Stimulated activated CD8-positive, alpha-beta memory T cell treated with anti-CD3 and anti-CD28 coated beads, Interleukin-4, amount 100 ng/mL, for 4 hours (primary cell): ENCODE results near the gene ADISSP.

Source experiments
- DNase-seq, 2 donors: peaks; one replicate each; pipeline ENCODE4 v3.0.0-alpha.2; 2020; ENCODE audit warnings: low read depth in 2 of 2, low spot score in 1 of 2

Gene ADISSP

DNA sequence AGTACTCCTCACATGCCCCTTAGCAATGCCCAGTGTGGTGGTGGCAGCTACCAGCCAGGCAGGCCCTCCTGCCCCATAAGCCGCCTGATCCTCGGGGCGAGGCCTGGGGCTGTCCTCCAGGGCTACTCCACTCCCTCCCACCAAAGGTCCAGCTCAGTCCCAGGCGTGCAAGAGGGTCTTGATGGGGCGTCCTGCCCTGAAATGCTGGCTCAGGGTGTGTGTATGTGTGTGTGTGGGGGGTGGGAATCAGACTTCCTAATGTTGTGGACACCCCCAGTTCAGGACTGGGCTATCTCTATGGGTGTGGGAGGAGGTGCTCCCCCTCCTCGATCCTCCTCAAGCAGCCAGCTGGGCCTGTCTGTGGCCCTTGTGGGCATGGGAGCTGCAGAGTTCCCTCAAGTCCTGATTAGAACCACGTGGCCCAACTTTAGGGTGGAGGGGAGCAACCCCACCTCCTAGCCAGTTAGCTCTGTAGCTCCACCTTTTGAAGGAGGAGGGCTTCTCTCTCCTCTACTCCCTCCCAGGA lies 27.6 kb downstream of the ADISSP start:
- DNase-seq = no peak

DNA sequence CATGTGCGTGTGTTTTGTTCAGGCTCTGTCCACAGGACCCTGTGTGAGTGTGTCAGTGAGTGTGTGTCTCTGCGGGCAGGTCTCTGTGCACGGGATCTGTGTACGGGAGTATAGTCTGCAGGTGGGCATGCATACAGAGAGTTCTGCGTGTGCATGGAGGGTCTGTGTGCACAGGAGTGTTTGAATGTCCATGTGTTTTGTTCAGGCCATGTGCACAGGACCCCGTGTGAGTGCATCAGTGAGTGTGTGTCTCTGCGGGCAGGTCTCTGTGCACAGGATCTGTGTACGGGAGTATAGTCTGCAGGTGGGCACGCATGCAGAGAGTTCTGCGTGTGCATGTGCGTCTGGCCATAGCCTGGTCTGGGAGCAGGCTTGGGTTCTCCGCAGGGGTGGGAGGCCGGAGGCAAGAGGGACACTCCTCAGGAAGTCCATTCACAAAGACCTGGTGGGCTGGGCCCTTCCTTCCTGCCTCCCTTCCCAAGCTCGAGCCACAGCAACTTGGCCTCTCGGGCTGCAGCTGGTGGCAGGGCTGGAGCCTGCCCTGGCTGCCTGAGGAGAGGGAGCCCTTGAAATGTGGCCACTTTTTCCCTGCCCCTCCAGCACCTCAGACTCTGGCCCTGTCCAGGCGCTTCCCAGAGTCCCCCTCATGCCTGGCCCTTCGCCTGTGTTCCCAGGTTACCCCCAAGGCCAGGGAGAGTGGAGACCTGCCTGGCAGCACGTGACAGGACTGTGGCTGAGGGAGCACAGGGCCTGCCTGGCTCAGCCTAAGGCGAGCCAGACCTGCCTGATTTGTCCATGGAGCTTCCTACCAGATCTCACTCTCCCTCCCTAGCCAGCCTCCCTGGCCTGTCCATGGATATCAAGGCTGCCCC lies 28.3 kb downstream of the ADISSP start:
- no peak for DNase-seq

DNA sequence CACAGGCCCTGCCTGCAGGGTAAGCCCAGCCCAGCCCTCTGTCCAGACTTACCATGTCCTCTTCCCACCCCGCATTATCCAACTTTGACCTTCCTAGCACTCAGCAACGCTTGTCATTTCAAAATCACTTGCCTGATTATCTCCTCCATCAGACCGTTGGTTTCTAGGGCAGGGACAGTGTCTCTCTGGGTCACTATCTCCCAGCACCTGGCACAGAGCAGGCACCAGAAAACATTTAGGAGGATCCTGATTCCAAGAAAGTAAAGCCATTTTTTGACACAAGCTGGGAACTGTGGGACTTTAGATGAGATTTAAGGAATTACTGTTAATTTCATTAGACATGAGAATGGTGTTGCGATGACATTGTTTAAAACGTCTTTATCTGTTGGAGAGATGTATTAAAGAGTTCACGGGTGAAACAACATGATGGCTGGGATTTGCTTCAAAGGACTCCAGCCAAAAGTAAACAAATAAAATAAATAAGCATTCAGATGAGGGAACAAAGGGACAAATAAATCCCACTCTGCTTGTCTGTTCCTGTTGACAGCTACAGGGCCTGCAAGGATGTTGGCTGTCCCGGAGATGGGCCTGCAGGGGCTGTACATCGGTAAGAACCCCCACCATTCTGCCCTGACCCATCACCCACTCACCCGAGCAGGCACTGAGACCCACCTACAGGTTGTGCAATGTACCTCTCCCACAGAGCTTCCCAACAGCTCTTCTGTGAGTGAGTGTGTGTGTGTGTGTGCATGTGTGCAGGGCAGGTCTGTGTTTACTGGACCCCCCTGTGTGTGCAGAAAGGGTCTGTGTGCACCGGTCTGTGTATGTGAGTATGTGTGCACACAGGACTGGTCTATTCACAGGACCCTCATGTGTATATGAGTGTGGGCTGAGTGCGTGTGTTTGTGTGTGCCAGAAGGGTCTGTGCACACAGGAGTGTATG lies 29.2 kb downstream of the ADISSP start:
- no peak for DNase-seq

- no peak for DNase-seq
Observed at GRCh38 chr20:3735768-3736167, 31.8 kb downstream of the ADISSP start.

DNA sequence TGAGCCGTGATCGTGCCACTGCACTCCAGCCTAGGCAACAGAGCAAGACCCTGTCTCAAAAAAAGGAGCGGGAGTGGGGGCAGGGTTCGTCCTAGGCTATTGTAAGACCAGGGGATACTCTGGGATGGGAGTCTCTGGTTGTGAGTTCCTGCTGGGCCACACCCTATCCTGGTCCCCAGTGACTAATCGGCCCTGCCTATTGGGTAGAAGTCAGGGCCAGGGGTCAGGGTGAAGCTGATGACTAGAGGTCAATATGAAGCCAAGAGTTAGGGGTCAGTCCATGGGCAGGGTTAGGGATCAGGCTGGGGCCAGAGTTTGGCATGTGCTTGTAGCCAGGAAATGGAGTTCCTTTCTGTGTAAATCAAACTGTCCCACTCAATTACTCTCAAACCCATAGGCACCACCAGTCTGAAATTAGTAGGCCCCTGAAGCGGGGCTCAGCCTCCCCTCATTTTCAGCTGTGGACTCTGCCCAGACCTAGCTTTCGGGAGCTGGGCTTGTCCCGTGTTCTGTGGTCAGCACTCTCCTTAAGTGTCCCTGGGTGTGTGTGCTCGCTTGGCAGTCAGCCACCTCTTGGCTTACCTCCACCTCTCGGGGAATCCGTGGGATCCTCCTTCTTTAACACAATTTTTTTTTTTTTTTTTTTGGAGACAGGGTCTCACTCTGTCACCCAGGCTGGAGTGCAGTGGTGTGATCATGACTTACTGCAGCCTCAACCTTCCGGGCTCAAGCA lies 33.3 kb downstream of the ADISSP start:
- no peak for DNase-seq

DNA sequence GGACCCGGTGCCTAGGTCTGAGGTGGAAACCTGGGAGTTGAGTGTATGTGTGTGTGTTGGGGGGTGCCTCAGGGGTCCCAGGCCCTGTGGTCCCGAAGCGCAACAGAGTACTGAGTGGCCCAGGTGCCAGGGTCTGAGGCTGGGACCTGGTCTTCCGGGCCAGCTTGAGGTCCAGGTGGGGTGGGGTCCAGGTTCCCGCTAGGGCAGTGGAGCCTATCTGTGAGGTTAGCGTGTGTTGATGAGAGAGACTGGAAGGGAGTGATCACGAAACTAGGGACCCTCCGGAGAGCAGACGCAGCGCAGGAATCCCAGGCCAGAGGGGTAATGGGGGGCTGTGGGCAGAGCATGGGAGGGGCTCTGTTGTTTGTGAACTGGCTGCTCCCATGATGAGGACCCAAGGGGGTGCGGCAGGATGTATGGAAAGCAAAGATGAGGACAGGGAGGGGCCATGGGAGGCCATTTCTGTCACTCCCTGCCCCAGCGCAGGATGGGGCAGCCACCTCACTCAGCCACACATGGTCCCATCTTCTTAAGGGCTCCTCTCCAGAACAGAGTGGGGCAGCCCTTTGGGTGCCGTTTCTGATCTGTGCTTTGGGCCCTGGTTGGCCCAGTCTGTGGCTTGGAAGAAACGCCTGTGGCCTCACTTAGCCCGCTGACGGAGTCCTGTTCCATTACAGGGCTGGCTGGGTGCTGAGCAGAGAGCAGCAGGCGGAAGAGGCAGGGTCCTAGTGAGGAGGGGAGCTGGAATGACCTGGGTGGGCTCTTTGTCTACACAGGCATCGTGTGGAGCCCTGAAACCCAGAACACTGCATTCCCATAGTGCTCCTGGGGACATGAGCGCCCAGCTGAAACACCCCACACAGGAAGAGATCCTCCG lies 34.2 kb downstream of the ADISSP start:
- no peak for DNase-seq

- DNase-seq = no peak
Observed at GRCh38 chr20:3732327-3733118, 35.0 kb downstream of the ADISSP start, which contains the start of gene HSPA12B. Gene HSPA12B (plus strand): TSS chr20:3732685. CDS start chr20:3738675, 5,990 bp downstream.

DNA sequence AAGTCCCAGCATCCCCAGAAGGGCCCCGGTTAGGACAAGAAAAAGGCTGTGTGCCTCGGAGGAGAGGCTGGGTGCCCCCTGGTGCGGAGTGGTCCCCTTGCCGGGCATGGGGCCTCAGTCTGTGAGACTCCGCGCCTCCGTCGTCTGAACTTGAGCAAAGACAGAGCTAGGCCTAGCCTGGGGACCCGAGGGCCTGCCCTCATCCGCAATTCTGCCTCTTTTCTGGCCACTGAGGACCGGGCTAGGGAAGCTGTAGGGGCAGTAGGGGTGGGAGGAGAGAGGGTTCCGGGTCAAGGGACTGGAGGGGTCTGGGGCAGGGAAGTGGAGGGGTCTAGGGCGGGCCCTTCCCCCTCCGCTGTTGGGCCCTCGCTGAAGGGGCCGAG lies 35.6 kb downstream of the ADISSP start:
- DNase-seq = no peak

- no peak for DNase-seq
Observed at GRCh38 chr20:3730803-3731672, 36.5 kb downstream of the ADISSP start.

DNA sequence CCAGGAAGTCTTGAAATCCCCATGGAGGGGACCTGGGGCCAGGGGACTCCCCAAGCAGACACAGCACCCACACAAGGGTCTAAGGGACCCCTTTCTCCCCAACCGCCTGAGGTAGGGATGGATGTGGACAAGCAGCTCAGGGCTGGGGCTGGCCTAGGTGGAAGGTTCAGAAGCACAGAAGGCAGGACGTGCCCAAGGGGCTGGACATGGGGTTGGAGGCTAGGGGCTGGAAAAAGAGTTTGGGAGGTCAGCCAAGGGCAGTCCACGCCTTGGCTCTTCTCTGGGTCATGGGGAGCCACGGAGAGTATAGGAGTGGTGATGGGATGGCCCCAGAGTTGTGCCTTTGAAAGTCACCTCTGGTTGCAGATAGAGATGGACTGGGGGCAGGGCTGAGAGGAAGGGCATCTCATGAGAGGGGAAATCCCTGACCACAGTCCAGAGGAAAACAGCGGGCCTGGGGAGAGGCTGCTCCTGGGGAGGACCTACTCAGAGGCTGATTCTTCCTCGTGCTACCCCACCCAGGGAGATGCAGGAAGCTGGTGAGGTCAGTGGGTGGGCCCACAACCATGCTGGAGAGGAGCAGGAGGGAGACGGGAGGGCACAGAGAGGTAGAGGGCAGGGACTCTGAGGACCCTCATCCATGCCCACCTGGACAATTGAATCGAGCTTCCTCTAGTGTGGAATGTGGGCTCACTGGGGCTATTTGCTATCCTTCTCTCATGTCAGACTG lies 37.6 kb downstream of the ADISSP start:
- no peak for DNase-seq

GRCh38 chr20:3729378-3729777 lies 38.2 kb downstream of the ADISSP start:
- no peak for DNase-seq

DNA sequence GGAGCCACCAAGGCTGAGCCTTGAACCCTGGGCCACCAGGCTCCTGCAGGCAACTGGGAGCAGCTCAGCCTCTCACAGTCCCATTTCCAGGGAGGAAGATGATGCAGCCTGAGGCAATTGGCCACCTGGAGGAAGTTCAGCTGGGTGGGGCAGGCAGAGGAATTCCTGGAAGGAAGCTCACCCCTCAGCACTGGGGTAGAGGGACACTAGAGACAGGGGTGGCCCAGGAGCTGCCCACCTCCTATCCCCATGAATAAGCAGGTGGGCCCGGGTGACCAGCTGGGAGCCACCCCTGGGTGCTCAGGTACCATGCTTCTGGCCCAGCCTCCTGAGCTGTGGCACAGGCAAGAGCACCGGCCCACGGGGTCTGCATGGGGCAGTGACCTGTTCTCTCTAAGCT lies 38.7 kb downstream of the ADISSP start:
- no peak for DNase-seq

- no peak for DNase-seq
Observed at GRCh38 chr20:3728354-3728753, 39.2 kb downstream of the ADISSP start.

DNA sequence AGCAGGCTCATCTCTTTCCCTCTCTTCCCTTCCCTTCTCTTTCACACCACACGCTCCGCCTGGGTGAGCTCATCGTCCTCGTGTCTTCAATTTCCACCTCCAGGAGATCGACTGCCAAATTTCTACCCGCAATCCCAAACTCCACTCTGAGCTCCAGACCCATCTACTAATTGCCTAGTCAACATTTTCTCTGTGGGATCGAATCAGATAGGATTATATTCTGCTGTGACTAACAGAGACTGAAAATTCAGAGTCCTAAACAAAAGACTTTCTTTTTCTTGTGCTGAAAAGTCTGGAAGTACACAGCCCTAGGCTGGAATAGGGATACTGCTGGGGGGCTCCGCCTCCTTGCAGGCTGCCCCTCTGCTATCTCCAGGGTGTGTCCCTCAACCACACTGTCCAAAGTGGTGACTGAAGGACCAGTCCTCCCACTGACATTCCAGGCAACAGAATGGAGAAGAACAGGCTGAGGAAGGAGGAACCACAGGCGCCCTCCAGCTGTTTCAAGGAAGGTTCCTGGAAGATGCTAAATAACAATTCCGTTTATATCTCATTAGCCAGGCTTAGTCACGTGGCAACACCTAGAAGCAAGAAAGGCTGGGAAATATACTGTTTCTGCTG lies 40.0 kb downstream of the ADISSP start:
- no peak for DNase-seq

DNA sequence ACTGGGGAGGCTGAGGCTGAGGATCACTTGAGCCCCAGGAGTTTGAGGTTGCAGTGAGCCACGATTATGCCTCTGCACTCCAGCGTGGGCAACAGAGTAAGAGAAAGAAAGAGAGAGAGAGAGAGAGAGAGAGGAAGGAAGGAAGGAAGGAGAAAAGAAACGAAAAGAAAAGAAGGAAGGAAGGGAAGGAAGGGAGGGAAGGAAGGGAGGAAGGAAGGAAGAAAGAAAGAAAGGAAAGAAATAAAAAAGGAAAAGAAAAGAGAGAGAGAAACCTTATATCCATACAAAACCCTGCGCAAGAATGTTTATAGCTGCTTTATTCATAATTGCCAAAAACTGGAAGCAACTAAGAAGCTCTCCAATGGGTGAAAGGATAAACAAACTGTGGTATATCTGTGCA lies 43.2 kb downstream of the ADISSP start:
- DNase-seq = no peak

DNA sequence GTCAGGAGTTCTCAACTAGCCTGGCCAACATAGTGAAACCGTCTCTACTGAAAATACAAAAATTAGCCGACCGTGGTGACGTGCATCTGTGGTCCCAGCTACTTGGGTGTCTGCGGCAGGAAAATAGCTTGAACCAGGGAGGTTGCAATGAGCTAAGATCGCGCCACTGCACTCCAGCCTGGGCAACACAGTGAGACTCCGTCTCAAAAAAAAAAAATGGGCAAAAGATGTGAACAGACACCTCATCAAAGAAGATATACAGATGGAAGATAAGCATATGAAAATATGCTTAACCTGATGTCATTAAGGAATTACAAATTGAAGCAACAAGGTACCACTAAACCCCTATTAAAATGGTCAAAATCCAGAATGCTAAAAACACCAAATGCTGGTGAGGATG lies 44.3 kb downstream of the ADISSP start:
- no peak for DNase-seq

GRCh38 chr20:3721912-3722311 lies 45.6 kb downstream of the ADISSP start:
- no peak for DNase-seq
